ENCODE measurements around the gene DAZL.

The DAZL gene

DNA sequence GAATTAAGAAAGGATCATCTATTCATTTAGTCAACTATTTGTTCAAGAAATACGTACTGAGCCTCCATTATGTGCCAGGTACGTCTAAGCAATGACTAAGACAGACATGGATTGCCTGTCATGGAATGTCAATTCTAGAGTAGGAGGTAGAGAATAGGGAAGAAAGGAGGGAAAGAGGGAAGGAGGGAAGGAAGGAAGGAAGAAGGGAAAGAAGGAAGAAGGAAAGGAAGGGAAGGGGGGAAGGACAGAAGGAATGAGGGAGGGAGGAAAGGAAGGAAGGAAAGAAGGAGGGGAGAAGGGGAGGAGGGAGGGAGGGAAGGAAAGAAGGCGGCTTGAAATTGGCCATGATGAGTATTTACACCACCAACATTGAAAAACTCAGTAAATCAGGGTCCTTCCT lies 52.5 kb downstream of the DAZL start:
- H3K4me1 ChIP-seq (ENCODE audit: insufficient read depth, low read length), result peaks cover 9% of the 10 kb centered on the region; the same call in 1 of the 2 replicates
- no peaks in the 10 kb centered on the region for H3K9me3 ChIP-seq (ENCODE audit: insufficient read depth, low read depth, low read length)
- no peaks in the 10 kb centered on the region for H3K27me3 ChIP-seq (ENCODE audit: insufficient read depth, low read length)
- no peaks in the 10 kb centered on the region for H3K36me3 ChIP-seq (ENCODE audit: insufficient read depth, low read depth, low read length)
- H3K4me3 ChIP-seq (ENCODE audit: low read length), result no peak overlapping the region
- no peak overlapping the region for H3K27ac ChIP-seq (ENCODE audit: low read length)
- no peak overlapping the region for H3K9ac ChIP-seq (ENCODE audit: low read depth, low read length)

GRCh38 chr3:16551342-16551976 lies 53.8 kb downstream of the DAZL start:
- Histone ChIP-seq H3K9ac (ENCODE audit: low read depth, low read length) (peak overlapping the region; percentile 47; the same call in 1 of the 2 replicates), H3K36me3 (ENCODE audit: insufficient read depth, low read depth, low read length) (no peaks in the 10 kb centered on the region), H3K27me3 (ENCODE audit: insufficient read depth, low read length) (no peaks in the 10 kb centered on the region), H3K4me3 (ENCODE audit: low read length) (no peak overlapping the region), H3K27ac (ENCODE audit: low read length) (no peak overlapping the region), H3K4me1 (ENCODE audit: insufficient read depth, low read length) (peaks cover 9% of the 10 kb centered on the region; the same call in 1 of the 2 replicates), H3K9me3 (ENCODE audit: insufficient read depth, low read depth, low read length) (no peaks in the 10 kb centered on the region)

DNA sequence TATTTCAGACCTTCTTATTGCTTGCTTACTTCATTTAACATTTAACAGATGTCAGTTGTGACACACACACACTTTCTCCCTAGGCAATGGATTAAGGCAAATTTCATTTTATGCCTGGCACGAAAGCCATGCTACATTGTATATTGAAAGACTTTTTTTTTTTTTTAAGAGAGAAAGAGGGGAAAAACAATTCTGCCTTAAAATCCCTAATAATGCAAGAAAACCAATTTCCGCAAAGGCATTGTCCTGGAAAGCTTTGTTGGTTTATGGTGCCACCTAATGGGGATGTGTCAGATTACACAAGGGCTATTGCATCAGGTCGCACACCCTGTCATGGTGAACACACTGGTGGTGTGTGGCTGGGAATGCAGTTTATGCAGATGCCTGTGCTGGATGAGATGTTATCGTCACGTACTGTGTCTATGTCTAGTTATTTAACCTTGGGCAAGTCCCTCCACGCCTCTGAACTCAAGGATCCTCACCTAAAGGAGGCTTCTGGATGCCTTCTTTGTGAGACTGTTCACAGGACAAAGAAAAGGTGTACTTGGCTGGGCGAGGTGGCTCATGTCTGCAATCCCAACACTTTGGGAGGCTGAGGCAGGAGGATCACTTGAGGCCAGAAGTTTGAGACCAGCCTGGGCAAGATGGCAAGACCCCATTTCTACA lies 54.4 kb downstream of the DAZL start:
- H3K36me3 ChIP-seq (ENCODE audit: insufficient read depth, low read depth, low read length), result no peaks in the 10 kb centered on the region
- H3K9ac ChIP-seq (ENCODE audit: low read depth, low read length), result peak overlapping the region; percentile 49; the same call in 1 of the 2 replicates
- H3K27ac ChIP-seq (ENCODE audit: low read length), result no peak overlapping the region
- H3K9me3 ChIP-seq (ENCODE audit: insufficient read depth, low read depth, low read length), result no peaks in the 10 kb centered on the region
- H3K27me3 ChIP-seq (ENCODE audit: insufficient read depth, low read length), result no peaks in the 10 kb centered on the region
- H3K4me1 ChIP-seq (ENCODE audit: insufficient read depth, low read length), result peaks cover 9% of the 10 kb centered on the region; the same call in 1 of the 2 replicates
- H3K4me3 ChIP-seq (ENCODE audit: low read length), result peak overlapping the region; percentile 40; the same call in 1 of the 2 replicates

DNA sequence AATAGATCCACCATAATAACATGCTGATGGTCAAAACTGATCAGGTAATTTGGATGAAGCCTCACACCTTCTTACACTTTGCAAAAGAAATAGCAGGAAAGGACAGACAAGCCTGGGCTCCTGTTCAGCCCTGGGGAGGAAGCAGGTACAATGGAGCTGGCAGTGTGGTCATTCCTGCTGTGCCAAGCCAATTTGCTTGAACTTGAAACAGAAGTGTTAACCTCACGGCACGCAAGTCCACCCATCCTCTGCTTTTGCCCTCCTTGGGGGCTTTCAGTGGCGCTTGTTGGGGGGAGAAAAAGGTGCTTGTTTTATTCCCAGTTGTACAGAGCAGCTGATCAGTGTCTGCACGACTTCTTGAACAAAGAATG lies 54.9 kb downstream of the DAZL start:
- peak overlapping the region; percentile 49; the same call in 1 of the 2 replicates for H3K9ac ChIP-seq (ENCODE audit: low read depth, low read length)
- H3K4me1 ChIP-seq (ENCODE audit: insufficient read depth, low read length), result peaks cover 9% of the 10 kb centered on the region; the same call in 1 of the 2 replicates
- H3K4me3 ChIP-seq (ENCODE audit: low read length), result peak overlapping the region; percentile 40; the same call in 1 of the 2 replicates
- no peaks in the 10 kb centered on the region for H3K27me3 ChIP-seq (ENCODE audit: insufficient read depth, low read length)
- H3K9me3 ChIP-seq (ENCODE audit: insufficient read depth, low read depth, low read length), result no peaks in the 10 kb centered on the region
- H3K36me3 ChIP-seq (ENCODE audit: insufficient read depth, low read depth, low read length), result no peaks in the 10 kb centered on the region
- no peak overlapping the region for H3K27ac ChIP-seq (ENCODE audit: low read length)

DNA sequence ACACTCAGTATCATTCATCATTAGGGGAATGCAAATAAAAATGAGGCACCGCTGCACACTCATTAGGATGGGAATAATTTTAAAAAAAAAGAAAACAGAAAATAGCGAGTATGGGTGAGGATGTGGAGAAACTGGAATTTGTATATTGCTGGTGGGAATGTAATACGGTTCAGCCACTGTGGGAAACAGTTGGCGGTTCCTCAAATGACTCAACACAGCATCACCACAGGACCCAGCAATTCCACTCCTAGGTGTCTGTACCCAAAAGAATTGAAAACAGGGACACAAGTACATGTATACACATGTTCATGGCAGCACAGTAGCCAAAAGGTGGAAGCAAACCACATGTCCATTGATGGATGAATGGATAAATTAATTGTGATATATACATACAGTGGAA lies 56.5 kb downstream of the DAZL start:
- H3K27ac ChIP-seq (ENCODE audit: low read length), result no peak overlapping the region
- H3K36me3 ChIP-seq (ENCODE audit: insufficient read depth, low read depth, low read length), result no peaks in the 10 kb centered on the region
- H3K4me3 ChIP-seq (ENCODE audit: low read length), result no peak overlapping the region
- H3K9ac ChIP-seq (ENCODE audit: low read depth, low read length), result no peak overlapping the region
- peaks cover 9% of the 10 kb centered on the region; the same call in 1 of the 2 replicates for H3K4me1 ChIP-seq (ENCODE audit: insufficient read depth, low read length)
- H3K9me3 ChIP-seq (ENCODE audit: insufficient read depth, low read depth, low read length), result no peaks in the 10 kb centered on the region
- no peaks in the 10 kb centered on the region for H3K27me3 ChIP-seq (ENCODE audit: insufficient read depth, low read length)

- H3K4me3 ChIP-seq (ENCODE audit: low read length), result no peak overlapping the region
- H3K9me3 ChIP-seq (ENCODE audit: insufficient read depth, low read depth, low read length), result no peaks in the 10 kb centered on the region
- no peak overlapping the region for H3K9ac ChIP-seq (ENCODE audit: low read depth, low read length)
- peaks cover 9% of the 10 kb centered on the region; the same call in 1 of the 2 replicates for H3K4me1 ChIP-seq (ENCODE audit: insufficient read depth, low read length)
- H3K36me3 ChIP-seq (ENCODE audit: insufficient read depth, low read depth, low read length), result no peaks in the 10 kb centered on the region
- no peaks in the 10 kb centered on the region for H3K27me3 ChIP-seq (ENCODE audit: insufficient read depth, low read length)
- no peak overlapping the region for H3K27ac ChIP-seq (ENCODE audit: low read length)
These were observed 57.5 kb downstream of the DAZL start for GRCh38 chr3:16547561-16548357.

- no peak overlapping the region for H3K4me3 ChIP-seq (ENCODE audit: low read length)
- H3K36me3 ChIP-seq (ENCODE audit: insufficient read depth, low read depth, low read length), result no peaks in the 10 kb centered on the region
- H3K9me3 ChIP-seq (ENCODE audit: insufficient read depth, low read depth, low read length), result no peaks in the 10 kb centered on the region
- H3K4me1 ChIP-seq (ENCODE audit: insufficient read depth, low read length), result peaks cover 9% of the 10 kb centered on the region; the same call in 1 of the 2 replicates
- no peaks in the 10 kb centered on the region for H3K27me3 ChIP-seq (ENCODE audit: insufficient read depth, low read length)
- no peak overlapping the region for H3K27ac ChIP-seq (ENCODE audit: low read length)
- no peak overlapping the region for H3K9ac ChIP-seq (ENCODE audit: low read depth, low read length)
These were observed 58.8 kb downstream of the DAZL start for GRCh38 chr3:16546186-16547010.

- no peak overlapping the region for H3K27ac ChIP-seq (ENCODE audit: low read length)
- peaks cover 9% of the 10 kb centered on the region; the same call in 1 of the 2 replicates for H3K4me1 ChIP-seq (ENCODE audit: insufficient read depth, low read length)
- H3K36me3 ChIP-seq (ENCODE audit: insufficient read depth, low read depth, low read length), result no peaks in the 10 kb centered on the region
- H3K27me3 ChIP-seq (ENCODE audit: insufficient read depth, low read length), result no peaks in the 10 kb centered on the region
- no peaks in the 10 kb centered on the region for H3K9me3 ChIP-seq (ENCODE audit: insufficient read depth, low read depth, low read length)
- no peak overlapping the region for H3K4me3 ChIP-seq (ENCODE audit: low read length)
- no peak overlapping the region for H3K9ac ChIP-seq (ENCODE audit: low read depth, low read length)
These were observed 59.6 kb downstream of the DAZL start for GRCh38 chr3:16545413-16546185.

GRCh38 chr3:16543242-16543864 lies 61.9 kb downstream of the DAZL start:
- Histone ChIP-seq H3K9ac (ENCODE audit: low read depth, low read length) (no peak overlapping the region), H3K27ac (ENCODE audit: low read length) (no peak overlapping the region), H3K4me3 (ENCODE audit: low read length) (no peak overlapping the region), H3K27me3 (ENCODE audit: insufficient read depth, low read length) (no peaks in the 10 kb centered on the region), H3K36me3 (ENCODE audit: insufficient read depth, low read depth, low read length) (no peaks in the 10 kb centered on the region), H3K9me3 (ENCODE audit: insufficient read depth, low read depth, low read length) (no peaks in the 10 kb centered on the region), H3K4me1 (ENCODE audit: insufficient read depth, low read length) (no peaks in the 10 kb centered on the region)

- H3K4me3 ChIP-seq (ENCODE audit: low read length), result no peak overlapping the region
- H3K36me3 ChIP-seq (ENCODE audit: insufficient read depth, low read depth, low read length), result no peaks in the 10 kb centered on the region
- H3K9me3 ChIP-seq (ENCODE audit: insufficient read depth, low read depth, low read length), result no peaks in the 10 kb centered on the region
- H3K27ac ChIP-seq (ENCODE audit: low read length), result no peak overlapping the region
- no peak overlapping the region for H3K9ac ChIP-seq (ENCODE audit: low read depth, low read length)
- H3K27me3 ChIP-seq (ENCODE audit: insufficient read depth, low read length), result no peaks in the 10 kb centered on the region
- peaks cover 16% of the 10 kb centered on the region; the same call in 1 of the 2 replicates for H3K4me1 ChIP-seq (ENCODE audit: insufficient read depth, low read length)
These were observed 66.7 kb downstream of the DAZL start for GRCh38 chr3:16538507-16538906.
